ENCODE data around the gene UGT1A9.
"Not testable (repeated sequence)": the region's sequence is repeated elsewhere in the genome, so short reads cannot be mapped to it uniquely, and the experiment has no call there.

UGT1A9 gene

GRCh38 chr2:233700028-233700635 is 28.4 kb downstream of the UGT1A9 start:
- no peak for DNase-seq (ENCODE audit: insufficient read length)
- TF ChIP-seq POLR2AphosphoS5 (IDR thresholded peaks at IDR 0.05; ENCODE audit: low read depth, low read length) (no peak), POLR2A (IDR thresholded peaks at IDR 0.05; ENCODE audit: low read depth, low read length) (no peak), TAF1 (IDR thresholded peaks at IDR 0.05; ENCODE audit: borderline replicate concordance, low read depth, low read length) (no peak)
- no peak for FAIRE-seq

GRCh38 chr2:233700842-233701241 is 29.1 kb downstream of the UGT1A9 start:
- FAIRE-seq; DNase-seq (ENCODE audit: insufficient read length): not testable (repeated sequence)

- no peak for DNase-seq (ENCODE audit: insufficient read length)
- FAIRE-seq = no peak
- no peak for TF ChIP-seq POLR2AphosphoS5 (IDR thresholded peaks at IDR 0.05; ENCODE audit: low read depth, low read length)
- no peak for TF ChIP-seq POLR2A (IDR thresholded peaks at IDR 0.05; ENCODE audit: low read depth, low read length)
- TF ChIP-seq TAF1 (IDR thresholded peaks at IDR 0.05; ENCODE audit: borderline replicate concordance, low read depth, low read length) = no peak
Measured at GRCh38 chr2:233702238-233702637, 30.5 kb downstream of the UGT1A9 start.

GRCh38 chr2:233705911-233706506 is 34.3 kb downstream of the UGT1A9 start:
- no peak for FAIRE-seq
- TF ChIP-seq POLR2A (IDR thresholded peaks at IDR 0.05; ENCODE audit: low read depth, low read length) (no peak), TAF1 (IDR thresholded peaks at IDR 0.05; ENCODE audit: borderline replicate concordance, low read depth, low read length) (no peak), POLR2AphosphoS5 (IDR thresholded peaks at IDR 0.05; ENCODE audit: low read depth, low read length) (no peak)
- no peak for DNase-seq (ENCODE audit: insufficient read length)

- TF ChIP-seq POLR2AphosphoS5 (IDR thresholded peaks at IDR 0.05; ENCODE audit: low read depth, low read length) (no peak), TAF1 (IDR thresholded peaks at IDR 0.05; ENCODE audit: borderline replicate concordance, low read depth, low read length) (no peak), POLR2A (IDR thresholded peaks at IDR 0.05; ENCODE audit: low read depth, low read length) (no peak)
- DNase-seq (ENCODE audit: insufficient read length) = no peak
- FAIRE-seq = no peak
Measured at GRCh38 chr2:233706720-233707119, 35.0 kb downstream of the UGT1A9 start.

GRCh38 chr2:233707940-233708644 is 36.4 kb downstream of the UGT1A9 start:
- DNase-seq (ENCODE audit: insufficient read length) (no peak), FAIRE-seq (peak; percentile 56)
- no peak for TF ChIP-seq POLR2AphosphoS5 (IDR thresholded peaks at IDR 0.05; ENCODE audit: low read depth, low read length)
- TF ChIP-seq POLR2A (IDR thresholded peaks at IDR 0.05; ENCODE audit: low read depth, low read length) = no peak
- no peak for TF ChIP-seq TAF1 (IDR thresholded peaks at IDR 0.05; ENCODE audit: borderline replicate concordance, low read depth, low read length)

GRCh38 chr2:233708942-233709341 is 37.2 kb downstream of the UGT1A9 start:
- TF ChIP-seq POLR2AphosphoS5 (IDR thresholded peaks at IDR 0.05; ENCODE audit: low read depth, low read length) = no peak
- TF ChIP-seq TAF1 (IDR thresholded peaks at IDR 0.05; ENCODE audit: borderline replicate concordance, low read depth, low read length) = no peak
- TF ChIP-seq POLR2A (IDR thresholded peaks at IDR 0.05; ENCODE audit: low read depth, low read length) = no peak
- DNase-seq (ENCODE audit: insufficient read length) (no peak), FAIRE-seq (no peak)

GRCh38 chr2:233711312-233712008 is 39.8 kb downstream of the UGT1A9 start:
- FAIRE-seq (peak; percentile 85), DNase-seq (ENCODE audit: insufficient read length) (peak; percentile 26)
- TF ChIP-seq POLR2A (IDR thresholded peaks at IDR 0.05; ENCODE audit: low read depth, low read length) = no peak

- DNase-seq (ENCODE audit: insufficient read length) (no peak), FAIRE-seq (no peak)
- TF ChIP-seq POLR2A (IDR thresholded peaks at IDR 0.05; ENCODE audit: low read depth, low read length) (no peak), TAF1 (IDR thresholded peaks at IDR 0.05; ENCODE audit: borderline replicate concordance, low read depth, low read length) (no peak), POLR2AphosphoS5 (IDR thresholded peaks at IDR 0.05; ENCODE audit: low read depth, low read length) (no peak)
Measured at GRCh38 chr2:233712611-233713261, 41.0 kb downstream of the UGT1A9 start, which contains the start of gene UGT1A5. Gene UGT1A5, plus strand, starts transcription at chr2:233712907. Its CDS starts 85 bp downstream, at chr2:233712992.

- FAIRE-seq = no peak
- no peak for TF ChIP-seq TAF1 (IDR thresholded peaks at IDR 0.05; ENCODE audit: borderline replicate concordance, low read depth, low read length)
- TF ChIP-seq POLR2A (IDR thresholded peaks at IDR 0.05; ENCODE audit: low read depth, low read length) = no peak
- TF ChIP-seq POLR2AphosphoS5 (IDR thresholded peaks at IDR 0.05; ENCODE audit: low read depth, low read length) = no peak
Measured at GRCh38 chr2:233713262-233713615, 41.5 kb downstream of the UGT1A9 start.

GRCh38 chr2:233714121-233714520 is 42.4 kb downstream of the UGT1A9 start:
- no peak for TF ChIP-seq POLR2A (IDR thresholded peaks at IDR 0.05; ENCODE audit: low read depth, low read length)
- TF ChIP-seq TAF1 (IDR thresholded peaks at IDR 0.05; ENCODE audit: borderline replicate concordance, low read depth, low read length) = no peak
- no peak for TF ChIP-seq POLR2AphosphoS5 (IDR thresholded peaks at IDR 0.05; ENCODE audit: low read depth, low read length)
- FAIRE-seq (no peak), DNase-seq (ENCODE audit: insufficient read length) (no peak)

More at GRCh38 chr2:233713262-233713615, 41.5 kb downstream of the UGT1A9 start:
- no peak for DNase-seq (ENCODE audit: insufficient read length)
